ENCODE results near the gene RNF103.
"Not testable (repeated sequence)": the region's sequence is repeated elsewhere in the genome, so short reads cannot be mapped to it uniquely, and the experiment has no call there.

The RNF103 gene

GRCh38 chr2:86623043-86623493 is 597 bp downstream of the RNF103 start:
- DNase-seq, result no peak

- DNase-seq, result peak; percentile 20
Observed at GRCh38 chr2:86622519-86623042, 1.1 kb downstream of the RNF103 start.

GRCh38 chr2:86621280-86621943 is 2.3 kb downstream of the RNF103 start:
- DNase-seq, result no peak

- DNase-seq, result no peak
Observed at GRCh38 chr2:86617738-86618137, 5.9 kb downstream of the RNF103 start.

GRCh38 chr2:86617153-86617552 is 6.5 kb downstream of the RNF103 start:
- no peak for DNase-seq

GRCh38 chr2:86616502-86616901 is 7.2 kb downstream of the RNF103 start:
- DNase-seq, result no peak

GRCh38 chr2:86615596-86615995 is 8.1 kb downstream of the RNF103 start:
- no peak for DNase-seq

- DNase-seq, result no peak
Observed at GRCh38 chr2:86613515-86613914, 10.2 kb downstream of the RNF103 start.

GRCh38 chr2:86610871-86611270 is 12.8 kb downstream of the RNF103 start:
- no peak for DNase-seq

- no peak for DNase-seq
Observed at GRCh38 chr2:86608832-86609410, 14.7 kb downstream of the RNF103 start.

GRCh38 chr2:86603905-86604304 is 19.8 kb downstream of the RNF103 start:
- DNase-seq, result no peak

GRCh38 chr2:86598966-86599365 is 24.7 kb downstream of the RNF103 start:
- no peak for DNase-seq

- no peak for DNase-seq
Observed at GRCh38 chr2:86596118-86596517, 27.5 kb downstream of the RNF103 start.

GRCh38 chr2:86593266-86593665 is 30.4 kb downstream of the RNF103 start:
- DNase-seq, result no peak

GRCh38 chr2:86592547-86593230 is 31.0 kb downstream of the RNF103 start:
- DNase-seq, result no peak

GRCh38 chr2:86589701-86590100 is 34.0 kb downstream of the RNF103 start:
- not testable (repeated sequence) for DNase-seq

- DNase-seq, result no peak
Observed at GRCh38 chr2:86584151-86584913, 39.3 kb downstream of the RNF103 start.

GRCh38 chr2:86580560-86580959 is 43.1 kb downstream of the RNF103 start:
- no peak for DNase-seq

- no peak for DNase-seq
Observed at GRCh38 chr2:86577817-86578456, 45.7 kb downstream of the RNF103 start.

GRCh38 chr2:86570059-86570458 is 53.6 kb downstream of the RNF103 start:
- DNase-seq, result no peak

- DNase-seq, result no peak
Observed at GRCh38 chr2:86566821-86567190, 56.9 kb downstream of the RNF103 start.

- DNase-seq, result no peak
Observed at GRCh38 chr2:86566158-86566820, 57.4 kb downstream of the RNF103 start.

All from NCI-H510A (cell line).